ENCODE data around the gene RPL39. TPM values are rescaled to one million over a fixed set of nuclear protein-coding genes. Genes with fewer than 3 reads are reported as not detected.
"Not testable (repeated sequence)": the region's sequence is repeated elsewhere in the genome, so short reads cannot be mapped to it uniquely, and the experiment has no call there.

The RPL39 gene
- total and polyA plus RNA-seq, 2 donors (not counting 1 experiment from before 2014, with no cell fraction given): 2,034 to 3,799 TPM

DNA sequence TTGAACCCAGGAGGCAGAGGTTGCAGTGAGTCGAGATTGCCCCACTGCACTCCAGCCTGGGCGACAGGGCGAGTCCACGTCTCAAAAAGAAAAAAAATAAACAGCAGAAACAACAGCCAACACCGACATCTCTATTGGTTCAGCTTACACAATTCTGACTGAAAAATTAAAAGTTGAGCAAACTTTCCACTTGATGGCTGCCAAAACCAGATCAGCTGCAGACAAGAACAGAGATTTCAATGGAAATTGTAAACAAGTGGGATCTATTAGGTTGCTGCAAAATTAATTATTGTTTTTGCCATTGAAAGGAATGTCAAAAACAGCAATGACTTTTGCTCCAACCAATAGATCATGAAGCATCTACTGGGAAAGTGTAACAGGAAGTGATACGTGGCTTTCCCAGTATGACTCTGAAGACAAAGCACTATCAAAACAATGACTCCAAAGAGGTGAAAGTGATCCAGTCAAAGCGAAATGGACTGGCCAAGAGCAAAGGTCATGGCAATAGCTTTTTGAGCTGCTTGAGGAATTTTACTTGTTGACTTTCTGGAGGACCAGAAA lies 35.0 kb upstream of the RPL39 start:
- H3K9me3 ChIP-seq (ENCODE audit: control insufficient read depth, insufficient read depth, low read depth, low read length): no peaks in the 10 kb centered on the region
- H3K9ac ChIP-seq (ENCODE audit: insufficient read depth, low read length): no peak overlapping the region
- H3K4me3 ChIP-seq (replicated peaks in 1 of 4; ENCODE audit: control extremely low read depth in 1 of 4, insufficient read depth in 1 of 4, low read depth in 3 of 4, low read length in 4 of 4): no peak overlapping the region
- TF ChIP-seq, protein P1, sequence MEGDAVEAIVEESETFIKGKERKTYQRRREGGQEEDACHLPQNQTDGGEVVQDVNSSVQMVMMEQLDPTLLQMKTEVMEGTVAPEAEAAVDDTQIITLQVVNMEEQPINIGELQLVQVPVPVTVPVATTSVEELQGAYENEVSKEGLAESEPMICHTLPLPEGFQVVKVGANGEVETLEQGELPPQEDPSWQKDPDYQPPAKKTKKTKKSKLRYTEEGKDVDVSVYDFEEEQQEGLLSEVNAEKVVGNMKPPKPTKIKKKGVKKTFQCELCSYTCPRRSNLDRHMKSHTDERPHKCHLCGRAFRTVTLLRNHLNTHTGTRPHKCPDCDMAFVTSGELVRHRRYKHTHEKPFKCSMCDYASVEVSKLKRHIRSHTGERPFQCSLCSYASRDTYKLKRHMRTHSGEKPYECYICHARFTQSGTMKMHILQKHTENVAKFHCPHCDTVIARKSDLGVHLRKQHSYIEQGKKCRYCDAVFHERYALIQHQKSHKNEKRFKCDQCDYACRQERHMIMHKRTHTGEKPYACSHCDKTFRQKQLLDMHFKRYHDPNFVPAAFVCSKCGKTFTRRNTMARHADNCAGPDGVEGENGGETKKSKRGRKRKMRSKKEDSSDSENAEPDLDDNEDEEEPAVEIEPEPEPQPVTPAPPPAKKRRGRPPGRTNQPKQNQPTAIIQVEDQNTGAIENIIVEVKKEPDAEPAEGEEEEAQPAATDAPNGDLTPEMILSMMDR (conservative IDR thresholded peaks at IDR 0.05 in 1 of 2, IDR thresholded peaks at IDR 0.05 in 1 of 2; ENCODE audit: low read depth in 1 of 2, low read length in 2 of 2): no peak
- no peak for TF ChIP-seq EZH2 (IDR thresholded peaks at IDR 0.05; ENCODE audit: low read length, missing control alignments)
- H3K36me3 ChIP-seq (ENCODE audit: control insufficient read depth, insufficient read depth, low read length): no peaks in the 10 kb centered on the region
- no peaks in the 10 kb centered on the region for H3K4me1 ChIP-seq (ENCODE audit: control insufficient read depth, extremely low read depth, insufficient read depth, low read length)
- H3K27ac ChIP-seq (ENCODE audit: insufficient read depth, low read length): no peak overlapping the region
- H2AFZ ChIP-seq (ENCODE audit: low read length): no peak overlapping the region
- no peaks in the 10 kb centered on the region for H3K79me2 ChIP-seq (ENCODE audit: control insufficient read depth, insufficient read depth, low read length)
- no peaks in the 10 kb centered on the region for H4K20me1 ChIP-seq (ENCODE audit: control insufficient read depth, extremely low read depth, insufficient read depth, low read length)
- peak; percentile 26 to 36 for DNase-seq (ENCODE audit: low read depth in 2 of 2)
- H3K4me2 ChIP-seq (ENCODE audit: extremely low read depth, insufficient read depth, low read length): no peak overlapping the region
- H3K27me3 ChIP-seq (ENCODE audit: control insufficient read depth, insufficient read depth, low read length): no peaks in the 10 kb centered on the region

DNA sequence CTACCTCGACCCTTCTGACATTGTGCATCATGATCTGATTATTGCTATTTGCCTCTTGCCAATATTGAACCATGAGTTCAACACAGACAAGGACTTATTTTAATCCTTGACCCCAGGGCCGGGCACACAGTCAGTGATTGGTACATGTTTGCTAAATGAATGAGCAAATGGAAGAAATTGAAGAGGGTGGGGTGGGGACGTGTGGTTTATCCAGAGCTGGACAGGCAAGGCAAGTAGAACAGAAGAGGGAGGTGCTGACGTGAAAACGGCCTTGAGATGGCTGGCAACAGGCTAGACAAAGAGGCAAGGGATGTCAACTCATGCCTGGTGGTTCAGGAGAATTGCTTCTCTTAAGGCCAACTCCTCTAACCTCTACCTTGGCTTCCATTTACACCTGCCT lies 32.8 kb upstream of the RPL39 start:
- H4K20me1 ChIP-seq (ENCODE audit: control insufficient read depth, extremely low read depth, insufficient read depth, low read length); H3K9ac ChIP-seq (ENCODE audit: insufficient read depth, low read length); H3K4me3 ChIP-seq (replicated peaks in 1 of 4; ENCODE audit: control extremely low read depth in 1 of 4, insufficient read depth in 1 of 4, low read depth in 3 of 4, low read length in 4 of 4); H3K27ac ChIP-seq (ENCODE audit: insufficient read depth, low read length); H3K79me2 ChIP-seq (ENCODE audit: control insufficient read depth, insufficient read depth, low read length); H3K9me3 ChIP-seq (ENCODE audit: control insufficient read depth, insufficient read depth, low read depth, low read length); H3K27me3 ChIP-seq (ENCODE audit: control insufficient read depth, insufficient read depth, low read length); DNase-seq (ENCODE audit: low read depth in 2 of 2); H3K4me1 ChIP-seq (ENCODE audit: control insufficient read depth, extremely low read depth, insufficient read depth, low read length); H3K4me2 ChIP-seq (ENCODE audit: extremely low read depth, insufficient read depth, low read length); H2AFZ ChIP-seq (ENCODE audit: low read length); H3K36me3 ChIP-seq (ENCODE audit: control insufficient read depth, insufficient read depth, low read length): not testable (repeated sequence)

DNA sequence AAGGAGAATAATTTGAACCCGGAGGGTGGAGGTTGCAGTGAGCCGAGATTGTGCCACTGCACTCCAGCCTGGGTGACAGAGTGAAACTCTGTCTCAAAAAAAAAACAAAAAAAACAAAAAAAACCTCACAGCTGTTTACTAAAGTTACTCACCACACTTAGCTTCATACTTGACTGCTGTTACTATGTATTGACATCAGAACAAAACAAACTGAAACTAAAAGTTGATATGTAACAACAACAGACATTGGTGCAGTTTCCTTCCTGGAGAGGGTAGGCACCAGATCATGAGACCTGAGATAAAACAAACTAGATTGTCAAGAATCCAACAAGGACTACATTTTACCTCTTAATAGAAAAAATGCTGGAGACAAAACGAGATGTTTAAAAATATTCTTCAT lies 30.3 kb upstream of the RPL39 start:
- not testable (repeated sequence) for H3K79me2 ChIP-seq (ENCODE audit: control insufficient read depth, insufficient read depth, low read length); H2AFZ ChIP-seq (ENCODE audit: low read length); H3K4me1 ChIP-seq (ENCODE audit: control insufficient read depth, extremely low read depth, insufficient read depth, low read length); H3K27ac ChIP-seq (ENCODE audit: insufficient read depth, low read length); H3K36me3 ChIP-seq (ENCODE audit: control insufficient read depth, insufficient read depth, low read length); H3K4me2 ChIP-seq (ENCODE audit: extremely low read depth, insufficient read depth, low read length); H3K4me3 ChIP-seq (replicated peaks in 1 of 4; ENCODE audit: control extremely low read depth in 1 of 4, insufficient read depth in 1 of 4, low read depth in 3 of 4, low read length in 4 of 4); H3K27me3 ChIP-seq (ENCODE audit: control insufficient read depth, insufficient read depth, low read length); H4K20me1 ChIP-seq (ENCODE audit: control insufficient read depth, extremely low read depth, insufficient read depth, low read length); H3K9ac ChIP-seq (ENCODE audit: insufficient read depth, low read length); H3K9me3 ChIP-seq (ENCODE audit: control insufficient read depth, insufficient read depth, low read depth, low read length)
- DNase-seq (ENCODE audit: low read depth in 2 of 2): peak in 1 of 2 donors; percentile 13

DNA sequence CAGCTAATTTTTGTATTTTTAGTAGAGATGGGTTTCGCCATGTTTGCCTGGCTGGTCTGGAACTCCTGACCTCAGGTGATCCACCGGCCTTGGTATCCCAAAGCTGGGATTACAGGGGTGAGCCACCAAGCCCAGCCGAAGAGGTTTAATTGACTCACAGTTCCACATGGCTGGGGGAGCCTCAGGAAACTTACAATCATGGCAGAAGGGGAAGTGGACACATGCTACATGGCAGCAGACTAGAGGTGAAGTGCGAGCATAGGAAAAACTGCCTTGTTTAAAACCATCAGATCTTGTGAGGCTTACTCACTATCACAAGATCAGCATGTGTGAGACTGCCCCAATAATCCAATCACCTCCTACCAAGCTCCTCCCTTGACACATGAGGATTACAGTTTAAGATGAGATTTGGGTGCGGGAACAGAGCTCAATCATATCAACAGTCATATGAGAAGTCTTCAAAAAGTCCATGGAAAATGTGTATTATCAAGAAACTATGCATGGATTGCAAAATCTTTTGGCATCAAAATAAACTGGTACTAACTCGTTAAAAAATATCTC lies 25.8 kb upstream of the RPL39 start:
- DNase-seq (ENCODE audit: low read depth in 2 of 2): peak in 1 of 2 donors; percentile 28
- no peak overlapping the region for H3K9ac ChIP-seq (ENCODE audit: insufficient read depth, low read length)

More for the DNA sequence above, 25.8 kb upstream of the RPL39 start:
- no peaks in the 10 kb centered on the region for H3K79me2 ChIP-seq (ENCODE audit: control insufficient read depth, insufficient read depth, low read length)
- H3K27ac ChIP-seq (ENCODE audit: insufficient read depth, low read length): no peak overlapping the region
- H3K4me1 ChIP-seq (ENCODE audit: control insufficient read depth, extremely low read depth, insufficient read depth, low read length): no peaks in the 10 kb centered on the region
- no peak overlapping the region for H3K4me2 ChIP-seq (ENCODE audit: extremely low read depth, insufficient read depth, low read length)
- H3K4me3 ChIP-seq (replicated peaks in 1 of 4; ENCODE audit: control extremely low read depth in 1 of 4, insufficient read depth in 1 of 4, low read depth in 3 of 4, low read length in 4 of 4): no peak overlapping the region
- H3K27me3 ChIP-seq (ENCODE audit: control insufficient read depth, insufficient read depth, low read length): no peaks in the 10 kb centered on the region
- no peaks in the 10 kb centered on the region for H3K9me3 ChIP-seq (ENCODE audit: control insufficient read depth, insufficient read depth, low read depth, low read length)
- TF ChIP-seq, protein P1 (conservative IDR thresholded peaks at IDR 0.05 in 1 of 2, IDR thresholded peaks at IDR 0.05 in 1 of 2; ENCODE audit: low read depth in 1 of 2, low read length in 2 of 2): no peak
- no peak for TF ChIP-seq EZH2 (IDR thresholded peaks at IDR 0.05; ENCODE audit: low read length, missing control alignments)
- no peak overlapping the region for H2AFZ ChIP-seq (ENCODE audit: low read length)
- no peaks in the 10 kb centered on the region for H3K36me3 ChIP-seq (ENCODE audit: control insufficient read depth, insufficient read depth, low read length)
- H4K20me1 ChIP-seq (ENCODE audit: control insufficient read depth, extremely low read depth, insufficient read depth, low read length): no peaks in the 10 kb centered on the region
